GM12878 (cell line): ENCODE data around the gene MEN1. TPM values are rescaled to one million over a fixed set of nuclear protein-coding genes. Genes with fewer than 3 reads are reported as not detected.
A peak's percentile ranks its signal among the peaks of the same experiment; 100 is the strongest.

Experiments used
- BCL3 ChIP-seq: IDR thresholded peaks from 2 replicates; pipeline ENCODE4 v1.6.1; 2011; ENCODE audit warnings: borderline replicate concordance, low read depth, mild to moderate bottlenecking, moderate library complexity, low read length; ENCODE audit not compliant: insufficient read depth, poor library complexity, severe bottlenecking
- CBX5 ChIP-seq: sonication (generic); IDR thresholded peaks from 2 replicates; pipeline ENCODE4 v1.6.1; 2016; ENCODE audit warnings: low read depth, moderate library complexity, mild to moderate bottlenecking, inconsistent platforms
- CEBPZ ChIP-seq: fragments of 150-350 bp; IDR thresholded peaks from 2 replicates; pipeline ENCODE4 v1.6.1; 2016; ENCODE audit warnings: low read depth, low read length
- ESRRA ChIP-seq: IDR thresholded peaks from 2 replicates; pipeline ENCODE4 v1.6.1; 2012; ENCODE audit warnings: mild to moderate bottlenecking, low read length, improper control_type of control experiment
- ETV6 ChIP-seq, 2 experiments: fragments of 450-650 bp in 1 of 2; IDR thresholded peaks in 1 of 2; conservative IDR thresholded peaks in 1 of 2; 2 replicates each; pipeline ENCODE4 v1.6.1; 2014; ENCODE audit warnings: antibody characterized with exemption in 1 of 2, borderline replicate concordance in 1 of 2, low read depth in 1 of 2, mild to moderate bottlenecking in 1 of 2, moderate library complexity in 1 of 2
- HDAC6 ChIP-seq: fragments of 200-600 bp; sonication (generic); IDR thresholded peaks from one replicate; pipeline ENCODE4 v1.8.0; 2017; ENCODE audit warnings: antibody characterized with exemption; ENCODE audit not compliant: unreplicated experiment
- IRF3 ChIP-seq: fragments of 450-650 bp; IDR thresholded peaks from 2 replicates; pipeline ENCODE4 v1.6.1; 2014; ENCODE audit warnings: mild to moderate bottlenecking
- IRF4 ChIP-seq: IDR thresholded peaks from 2 replicates; pipeline ENCODE4 v1.6.1; 2011; ENCODE audit warnings: low read depth, low read length
- JUND ChIP-seq: IDR thresholded peaks from 2 replicates; pipeline ENCODE4 v1.6.1; 2012; ENCODE audit warnings: low read depth, mild to moderate bottlenecking, low read length, improper control_type of control experiment, moderate library complexity
- KAT2A ChIP-seq: conservative IDR thresholded peaks from 2 replicates; pipeline ENCODE4 v1.6.1; 2011; ENCODE audit warnings: low read depth, low read length; ENCODE audit not compliant: control insufficient read depth
- KLF5 ChIP-seq: fragments of 450-650 bp; IDR thresholded peaks from 2 replicates; pipeline ENCODE4 v1.6.1; 2014; ENCODE audit warnings: mild to moderate bottlenecking; ENCODE audit not compliant: partially characterized antibody
- MXI1 ChIP-seq: fragments of 150-350 bp; IDR thresholded peaks from 2 replicates; pipeline ENCODE4 v1.6.1; 2011; ENCODE audit warnings: low read depth, mild to moderate bottlenecking, inconsistent platforms, low read length, improper control_type of control experiment
- PAX5 ChIP-seq: IDR thresholded peaks from 2 replicates; pipeline ENCODE4 v1.6.1; 2011; ENCODE audit warnings: low read depth, low read length, borderline replicate concordance
- PRDM15 ChIP-seq: fragments of 450-650 bp; formaldehyde crosslinking; IDR thresholded peaks from 2 replicates; pipeline ENCODE4 v1.4.0; 2020; ENCODE audit warnings: mild to moderate bottlenecking, moderate library complexity
- RB1 ChIP-seq: fragments of 450-650 bp; formaldehyde crosslinking; IDR thresholded peaks from 2 replicates; pipeline ENCODE4 v1.6.1; 2017; ENCODE audit warnings: mild to moderate bottlenecking, borderline replicate concordance
- RCOR1 ChIP-seq: conservative IDR thresholded peaks from 2 replicates; pipeline ENCODE4 v1.6.1; 2012; ENCODE audit warnings: low read depth, low read length, improper control_type of control experiment
- RUNX3 ChIP-seq: IDR thresholded peaks from 2 replicates; pipeline ENCODE4 v1.6.1; 2012; ENCODE audit warnings: low read length, inconsistent platforms
- SIX5 ChIP-seq: IDR thresholded peaks from 2 replicates; pipeline ENCODE4 v1.6.1; 2011; ENCODE audit warnings: mild to moderate bottlenecking, low read depth, low read length, moderate library complexity; ENCODE audit not compliant: severe bottlenecking
- SREBF2 ChIP-seq: IDR thresholded peaks from 2 replicates; pipeline ENCODE4 v1.6.1; 2012; ENCODE audit warnings: mild to moderate bottlenecking, low read length
- STAT1 ChIP-seq: fragments of 450-650 bp; conservative IDR thresholded peaks from 2 replicates; pipeline ENCODE4 v1.6.1; 2014; ENCODE audit warnings: antibody characterized with exemption, mild to moderate bottlenecking
- TAF1 ChIP-seq: IDR thresholded peaks from 2 replicates; pipeline ENCODE4 v1.6.1; 2011; ENCODE audit warnings: mild to moderate bottlenecking, low read depth, low read length, borderline replicate concordance
- ZSCAN29 ChIP-seq: fragments of 450-650 bp; IDR thresholded peaks from 2 replicates; pipeline ENCODE4 v1.6.1; 2017; ENCODE audit warnings: mild to moderate bottlenecking, moderate library complexity
- polyA plus RNA-seq, 11 experiments: library from polyadenylated mRNA; depleted of rRNA in 4 of 11; unstranded in 6 of 11; stranded (reverse) in 5 of 11; fragments of >200 nt; fragmentation: Nextera tagmentation in 4 of 11; fragmentation: Illumina TruSeq in 1 of 11; extraction: Ambion mirVana in 4 of 11; extraction: Trizol in 1 of 11; gene quantifications; 1 replicate in 1 of 11; 2 replicates in 10 of 11; pipeline versions ENCODE4 v1.2.1 to v1.2.3, GENCODE V29; 2011 to 2016; ENCODE audit warnings: inconsistent platforms in 2 of 11, missing spikeins in 2 of 11, low read depth in 1 of 11
- total RNA-seq, 4 experiments: library from RNA; depleted of rRNA in 3 of 4; stranded (reverse); fragments of >200 nt in 3 of 4; fragmentation: Illumina TruSeq in 1 of 4; extraction: Trizol in 1 of 4; gene quantifications; 2 replicates each; pipeline versions ENCODE4 v1.2.1 to v1.2.3, GENCODE V29; 2013 to 2021

The MEN1 gene
- total and polyA plus RNA-seq, 10 of the 15 experiments (the other 5 are each of a cell fraction or from before 2014, with no cell fraction given), result 2.5 to 39.7 (median 20.7) TPM

GRCh38 chr11:64810271-64810890 lies at the start of gene MEN1 (continued):
- no peak for TF ChIP-seq PRDM15
- TF ChIP-seq JUND, result no peak
- no peak for TF ChIP-seq ETV6 (conservative IDR thresholded peaks at IDR 0.05 in 1 of 2, IDR thresholded peaks at IDR 0.05 in 1 of 2; ENCODE audit: borderline replicate concordance in 1 of 2, low read depth in 1 of 2)
- TF ChIP-seq SREBF2, result no peak
- no peak for TF ChIP-seq KLF5
- no peak for TF ChIP-seq ZSCAN29
- TF ChIP-seq SIX5, result peak; percentile 77
- peak; percentile 47 for TF ChIP-seq RUNX3
- no peak for TF ChIP-seq CBX5
- TF ChIP-seq IRF3, result no peak
- no peak for TF ChIP-seq CEBPZ
- TF ChIP-seq BCL3, result no peak
- peak; percentile 36; the same call in 1 of the 2 replicates for TF ChIP-seq MXI1
- TF ChIP-seq TAF1, result peak; percentile 40; the same call in 1 of the 2 replicates
- no peak for TF ChIP-seq IRF4
- no peak for TF ChIP-seq ESRRA
- TF ChIP-seq RB1, result no peak; the same call in 1 of the 2 replicates
- no peak for TF ChIP-seq RCOR1
- no peak for TF ChIP-seq KAT2A
- TF ChIP-seq STAT1, result no peak
- TF ChIP-seq PAX5, result no peak
- TF ChIP-seq HDAC6, result no peak
